ENCODE results near the gene MYL7. TPM values are rescaled to one million over a fixed set of nuclear protein-coding genes. Genes with fewer than 3 reads are reported as not detected.

Gene MYL7
- total RNA-seq, 1 experiment from 2014 or later, result not detected

- no peaks in the 10 kb centered on the region for H3K9me3 ChIP-seq (replicated peaks)
- no peaks in the 10 kb centered on the region for H3K36me3 ChIP-seq
- H3K27me3 ChIP-seq (replicated peaks), result no peaks in the 10 kb centered on the region
- H3K4me1 ChIP-seq (replicated peaks), result peaks cover 19% of the 10 kb centered on the region
- H3K4me3 ChIP-seq, result no peak within 1 kb of the TSS
- no peak for DNase-seq (ENCODE audit: low read depth in 1 of 2, low spot score in 2 of 2)
- H3K27ac ChIP-seq, result no peak within 1 kb of the TSS
Observed at GRCh38 chr7:44103923-44104859, 36.9 kb downstream of the MYL7 start, which contains the start of gene AEBP1. TSS of gene AEBP1 (plus strand) at chr7:44104345. CDS start at chr7:44104666, 321 bp downstream.

DNA sequence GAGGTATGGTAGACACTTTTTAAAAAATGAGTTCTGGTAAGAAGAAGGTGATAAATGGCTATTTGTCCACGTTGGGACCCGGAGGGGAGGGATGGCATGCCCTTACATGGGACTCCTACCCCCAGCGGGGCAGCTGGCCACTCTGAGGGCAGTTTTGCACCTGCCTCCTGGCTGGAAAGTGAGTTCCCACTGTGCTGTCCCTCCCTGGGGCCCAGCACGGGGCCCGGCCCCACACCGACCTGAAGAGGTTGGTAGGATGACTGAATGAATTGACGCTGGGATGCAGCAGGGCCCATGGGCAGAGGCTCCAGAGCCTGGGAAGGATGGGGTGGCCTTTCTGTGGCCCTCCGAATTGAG is 37.6 kb downstream of the MYL7 start:
- H3K4me3 ChIP-seq, result no peak overlapping the region
- DNase-seq (ENCODE audit: low read depth in 1 of 2, low spot score in 2 of 2), result no peak
- H3K4me1 ChIP-seq (replicated peaks), result peaks cover 19% of the 10 kb centered on the region
- H3K27ac ChIP-seq, result no peak overlapping the region
- H3K9me3 ChIP-seq (replicated peaks), result no peaks in the 10 kb centered on the region
- no peaks in the 10 kb centered on the region for H3K36me3 ChIP-seq
- H3K27me3 ChIP-seq (replicated peaks), result no peaks in the 10 kb centered on the region

DNA sequence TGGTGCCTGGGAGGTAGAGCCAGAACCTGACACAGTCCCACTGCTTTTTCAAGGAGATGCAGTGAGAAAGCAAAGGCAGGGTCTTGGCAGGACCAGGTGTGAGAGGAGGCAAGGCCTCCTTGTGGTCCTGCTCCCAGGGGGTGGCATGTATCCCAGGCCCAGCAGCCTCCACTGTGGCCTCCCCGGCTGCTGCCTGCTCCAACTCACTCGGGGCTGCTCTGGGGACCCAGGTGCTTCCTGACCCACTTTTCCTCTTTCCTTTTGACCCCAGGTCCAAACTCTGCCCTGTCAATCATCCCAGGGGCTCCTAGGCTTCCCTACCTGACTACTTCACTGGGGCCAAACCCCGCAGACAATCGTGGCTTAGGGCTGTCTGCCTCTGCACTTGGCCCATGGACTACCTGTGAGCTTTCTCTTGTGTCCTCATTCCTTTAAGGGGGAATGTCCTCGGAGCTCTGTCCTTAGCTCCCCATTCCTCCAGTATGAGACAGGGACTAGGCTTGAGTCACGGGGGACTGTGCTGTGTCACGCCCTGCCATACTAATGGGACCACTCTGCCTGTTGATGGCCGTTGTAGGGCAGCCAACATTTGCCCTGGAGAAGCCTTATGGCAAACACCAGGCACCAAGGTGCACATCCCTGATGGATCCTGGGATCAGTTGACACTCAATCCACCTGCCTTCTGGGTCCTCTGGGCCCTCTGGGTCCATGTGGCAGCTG is 38.1 kb downstream of the MYL7 start:
- Histone ChIP-seq H3K27ac (no peak overlapping the region), H3K36me3 (no peaks in the 10 kb centered on the region), H3K4me3 (no peak overlapping the region), H3K9me3 (replicated peaks) (no peaks in the 10 kb centered on the region), H3K27me3 (replicated peaks) (no peaks in the 10 kb centered on the region), H3K4me1 (replicated peaks) (peaks cover 19% of the 10 kb centered on the region)
- DNase-seq (ENCODE audit: low read depth in 1 of 2, low spot score in 2 of 2), result no peak

DNA sequence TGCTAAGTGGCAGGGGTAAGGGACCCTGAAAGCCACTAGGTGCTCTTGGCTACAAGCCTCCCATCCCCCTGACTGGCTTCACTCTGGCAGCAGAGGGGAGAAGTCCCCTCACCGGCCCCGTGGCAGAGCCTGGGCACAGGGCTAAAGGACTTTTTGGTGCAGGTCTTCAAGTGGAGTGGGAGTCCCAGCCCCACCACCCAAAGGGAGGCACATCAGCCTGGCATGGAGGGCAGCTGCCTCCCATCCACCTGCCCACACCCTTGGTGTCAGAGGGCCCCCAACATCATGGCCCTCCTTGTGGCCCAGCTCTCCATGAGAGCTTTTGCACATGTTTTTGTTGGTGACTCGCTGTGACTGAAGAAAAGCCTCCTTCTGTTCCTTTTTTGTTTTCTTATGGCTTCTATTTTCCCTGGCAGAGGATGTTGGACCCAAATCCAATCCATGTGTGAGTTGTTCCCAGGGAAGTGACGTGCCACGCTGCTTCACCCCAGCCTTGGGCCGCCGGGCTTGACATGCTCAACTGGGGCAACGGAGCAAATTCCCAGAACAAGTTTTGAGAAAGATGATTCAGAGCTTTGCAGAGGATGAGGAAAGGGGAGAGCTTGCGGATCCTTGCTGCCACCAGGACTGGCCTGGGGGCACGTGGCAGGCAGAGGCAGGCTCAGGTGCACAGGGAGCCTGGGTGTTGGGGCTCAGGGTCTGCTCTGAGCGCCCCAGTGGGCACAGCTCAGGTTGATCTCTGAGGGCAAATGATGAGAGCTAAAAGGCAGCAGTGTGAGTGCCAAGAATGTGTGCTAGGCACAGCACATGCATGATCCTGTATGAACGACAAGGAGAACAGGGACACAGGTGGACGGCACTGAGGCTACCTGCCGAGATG is 38.9 kb downstream of the MYL7 start:
- DNase-seq (ENCODE audit: low read depth in 1 of 2, low spot score in 2 of 2), result no peak
- H3K27ac ChIP-seq, result no peak overlapping the region

GRCh38 chr7:44101303-44101965 is 39.7 kb downstream of the MYL7 start:
- Histone ChIP-seq H3K9me3 (replicated peaks) (no peaks in the 10 kb centered on the region), H3K4me1 (replicated peaks) (peaks cover 19% of the 10 kb centered on the region), H3K27me3 (replicated peaks) (no peaks in the 10 kb centered on the region), H3K27ac (no peak overlapping the region), H3K36me3 (no peaks in the 10 kb centered on the region), H3K4me3 (no peak overlapping the region)
- no peak for DNase-seq (ENCODE audit: low read depth in 1 of 2, low spot score in 2 of 2)

More for the DNA sequence above, 38.9 kb downstream of the MYL7 start:
- H3K9me3 ChIP-seq (replicated peaks), result no peaks in the 10 kb centered on the region
- H3K4me1 ChIP-seq (replicated peaks), result peaks cover 19% of the 10 kb centered on the region
- H3K4me3 ChIP-seq, result no peak overlapping the region
- H3K27me3 ChIP-seq (replicated peaks), result no peaks in the 10 kb centered on the region
- no peaks in the 10 kb centered on the region for H3K36me3 ChIP-seq

DNA sequence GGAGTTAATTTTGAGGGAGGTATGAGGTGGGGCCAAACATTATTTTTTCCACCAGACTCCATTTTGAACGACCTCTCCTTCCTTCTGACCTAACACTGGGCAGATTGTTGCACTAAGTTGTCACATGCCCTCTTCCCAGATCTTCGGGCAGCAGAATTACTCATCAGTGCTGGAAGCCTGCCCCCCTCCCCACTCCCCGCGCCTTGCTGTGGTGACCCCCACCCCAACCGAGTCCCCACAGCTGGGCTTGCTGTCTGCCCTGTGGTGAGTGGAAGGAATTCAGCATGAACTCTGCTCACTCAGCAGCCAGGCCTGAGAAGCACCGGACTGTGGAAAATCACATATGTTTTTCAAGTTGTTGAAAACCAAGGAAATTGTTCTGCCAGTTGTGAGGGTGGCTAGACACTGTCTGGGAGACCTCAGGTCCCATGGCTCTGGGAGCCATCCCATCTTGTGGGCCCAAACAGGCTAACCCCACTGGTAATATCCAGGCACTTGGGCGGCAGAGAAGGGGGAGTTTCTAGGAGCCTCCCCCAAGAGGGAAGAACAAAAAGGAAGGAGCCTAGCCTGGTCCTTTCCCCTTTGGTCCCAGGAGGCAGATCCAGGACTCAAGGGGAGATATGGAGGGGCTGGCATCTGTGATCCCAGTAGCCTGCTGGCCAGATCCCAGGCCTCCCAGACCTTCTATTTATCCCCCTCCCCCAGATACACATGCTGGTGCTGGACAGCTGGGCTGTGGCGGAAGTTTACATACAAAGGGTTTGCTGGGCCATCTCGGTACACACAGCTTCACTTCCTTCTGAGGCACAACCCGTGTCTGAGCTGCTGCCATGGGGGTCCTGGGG is 40.5 kb downstream of the MYL7 start:
- Histone ChIP-seq H3K27ac (0 out of 2 replicates have a peak overlapping the region, but pooled peaks have one; percentile 28), H3K4me1 (replicated peaks) (peaks cover 18% of the 10 kb centered on the region), H3K4me3 (no peak overlapping the region), H3K27me3 (replicated peaks) (no peaks in the 10 kb centered on the region), H3K36me3 (no peaks in the 10 kb centered on the region), H3K9me3 (replicated peaks) (no peaks in the 10 kb centered on the region)
- DNase-seq (ENCODE audit: low read depth in 1 of 2, low spot score in 2 of 2), result no peak

- Histone ChIP-seq H3K27ac (no peak overlapping the region), H3K36me3 (no peaks in the 10 kb centered on the region), H3K27me3 (replicated peaks) (no peaks in the 10 kb centered on the region), H3K9me3 (replicated peaks) (no peaks in the 10 kb centered on the region), H3K4me3 (no peak overlapping the region), H3K4me1 (replicated peaks) (peaks cover 9% of the 10 kb centered on the region)
- DNase-seq (ENCODE audit: low read depth in 1 of 2, low spot score in 2 of 2), result no peak
Observed at GRCh38 chr7:44099669-44100068, 41.5 kb downstream of the MYL7 start.

DNA sequence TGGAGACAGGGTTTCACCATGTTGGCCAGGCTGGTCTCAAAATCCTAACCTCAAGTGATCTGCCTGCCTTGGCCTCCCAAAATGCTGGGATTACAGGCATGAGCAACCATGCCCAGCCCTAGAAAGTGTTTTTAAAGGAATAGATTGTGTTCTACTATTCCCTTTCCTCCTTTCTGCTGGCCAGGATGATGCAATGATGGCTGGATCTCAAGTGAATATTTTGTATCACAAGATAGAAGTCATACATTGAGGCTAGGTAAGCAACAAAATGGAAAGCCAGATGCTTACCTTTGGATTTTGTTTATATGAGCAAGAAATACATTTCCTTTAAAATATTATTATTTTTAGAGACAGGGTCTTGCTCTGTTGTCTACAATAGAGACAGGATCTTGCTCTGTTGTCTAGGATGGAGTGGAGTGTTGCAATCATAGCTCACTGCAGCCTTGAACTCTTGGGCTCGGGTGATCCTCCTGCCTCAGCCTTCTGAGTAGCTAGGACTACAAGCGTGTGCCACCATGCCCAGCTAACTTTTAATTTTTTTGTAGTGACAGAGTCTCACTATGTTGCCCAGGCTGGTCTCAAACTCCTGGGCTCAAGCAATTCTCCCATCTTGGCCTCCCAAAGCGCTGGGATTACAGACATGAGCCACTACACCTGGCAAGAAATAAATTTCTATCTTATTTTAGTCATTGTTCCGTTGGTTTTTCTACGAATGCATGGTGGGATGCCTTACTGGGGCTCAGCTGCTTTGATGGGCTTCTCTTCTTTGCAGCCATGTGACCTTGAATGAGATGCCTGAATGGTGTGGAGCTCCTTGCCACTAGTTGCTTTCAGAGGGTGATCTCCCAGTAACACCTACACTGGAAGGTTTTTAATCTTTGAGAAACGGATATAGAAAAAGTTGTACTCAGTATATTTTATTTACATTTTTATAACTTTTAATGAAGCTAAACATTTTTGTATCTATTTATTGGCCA is 42.8 kb downstream of the MYL7 start:
- H3K27me3 ChIP-seq (replicated peaks), result no peaks in the 10 kb centered on the region
- H3K4me3 ChIP-seq, result no peak overlapping the region
- no peak overlapping the region for H3K27ac ChIP-seq
- H3K36me3 ChIP-seq, result no peaks in the 10 kb centered on the region
- no peaks in the 10 kb centered on the region for H3K9me3 ChIP-seq (replicated peaks)
- H3K4me1 ChIP-seq (replicated peaks), result peaks cover 9% of the 10 kb centered on the region
- no peak for DNase-seq (ENCODE audit: low read depth in 1 of 2, low spot score in 2 of 2)

DNA sequence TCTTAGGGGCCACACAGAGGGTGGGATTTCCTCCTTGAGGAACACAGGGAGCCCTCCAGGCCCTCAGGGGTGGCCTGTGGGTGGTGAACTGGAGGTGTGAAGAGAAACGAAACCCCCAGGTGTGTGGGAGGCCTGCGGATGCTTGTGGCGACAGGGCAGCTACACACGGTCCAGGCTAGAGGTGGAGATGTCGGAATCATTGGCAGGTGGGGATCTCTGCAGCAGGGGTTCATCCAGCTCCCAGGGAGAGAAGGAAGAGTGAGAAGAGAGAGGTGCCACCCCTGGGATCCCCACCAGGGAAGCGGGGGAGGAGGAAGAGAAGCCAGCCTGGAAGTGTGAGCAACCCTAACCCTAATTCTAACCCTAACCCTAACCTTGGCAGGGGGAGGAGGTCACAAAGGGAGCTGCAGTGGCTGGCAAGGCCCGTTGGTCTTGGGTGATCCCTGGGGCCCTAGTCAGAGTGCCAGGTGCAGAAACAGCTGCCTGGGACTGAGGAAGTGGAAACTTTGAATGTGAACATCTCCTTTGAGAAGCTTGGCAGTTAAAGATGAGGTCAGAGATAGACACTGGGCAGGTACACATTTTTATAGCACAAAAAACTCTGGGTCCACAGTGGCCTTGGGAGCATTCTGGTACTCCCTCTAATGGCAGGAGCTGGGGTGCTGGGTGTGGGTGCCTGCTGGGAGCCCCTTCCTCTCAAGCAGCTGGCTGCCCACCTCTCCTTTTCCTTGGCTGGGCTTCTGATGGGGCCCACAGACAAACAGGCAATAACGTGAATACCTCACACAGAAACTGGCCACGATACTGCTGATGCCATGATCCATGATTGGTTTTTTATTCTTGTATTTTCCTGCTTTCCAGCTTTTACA is 43.8 kb downstream of the MYL7 start:
- no peak for DNase-seq (ENCODE audit: low read depth in 1 of 2, low spot score in 2 of 2)
- H3K27me3 ChIP-seq (replicated peaks), result no peaks in the 10 kb centered on the region
- H3K4me1 ChIP-seq (replicated peaks), result peaks cover 9% of the 10 kb centered on the region
- no peak overlapping the region for H3K4me3 ChIP-seq
- no peaks in the 10 kb centered on the region for H3K9me3 ChIP-seq (replicated peaks)
- H3K36me3 ChIP-seq, result no peaks in the 10 kb centered on the region
- H3K27ac ChIP-seq, result no peak overlapping the region

DNA sequence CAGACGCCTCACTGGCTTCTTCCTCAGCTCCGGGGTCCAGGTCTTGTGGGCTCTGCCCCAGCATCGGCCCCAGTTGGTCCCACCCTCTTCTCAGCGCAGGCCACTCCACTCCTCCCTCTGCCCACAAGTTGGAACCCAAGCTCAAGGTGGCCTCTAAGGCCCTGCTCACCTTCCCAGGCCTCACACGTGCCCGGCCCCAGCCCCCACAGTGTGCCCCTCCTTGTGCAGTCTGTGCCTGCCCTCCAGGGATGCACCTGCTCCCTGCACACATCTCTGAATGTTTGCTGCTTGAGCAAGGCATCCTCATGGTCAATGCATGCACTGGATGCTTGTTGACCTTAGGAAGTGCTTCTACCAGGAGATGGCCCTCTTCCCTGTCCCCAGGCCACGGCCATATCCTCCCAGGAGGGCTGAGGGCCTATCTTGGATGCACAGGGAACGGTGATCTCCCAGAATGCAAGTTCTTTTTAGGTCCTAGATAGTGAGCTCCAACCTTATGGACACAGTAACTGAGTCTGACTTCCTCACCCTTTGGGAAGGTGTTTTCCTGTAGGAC is 44.7 kb downstream of the MYL7 start:
- Histone ChIP-seq H3K4me1 (replicated peaks) (peaks cover 9% of the 10 kb centered on the region), H3K27ac (no peak overlapping the region), H3K27me3 (replicated peaks) (no peaks in the 10 kb centered on the region), H3K36me3 (no peaks in the 10 kb centered on the region), H3K9me3 (replicated peaks) (no peaks in the 10 kb centered on the region), H3K4me3 (no peak overlapping the region)
- no peak for DNase-seq (ENCODE audit: low read depth in 1 of 2, low spot score in 2 of 2)

GRCh38 chr7:44095781-44096180 is 45.4 kb downstream of the MYL7 start:
- H3K27me3 ChIP-seq (replicated peaks), result no peaks in the 10 kb centered on the region
- H3K4me3 ChIP-seq, result no peak overlapping the region
- DNase-seq (ENCODE audit: low read depth in 1 of 2, low spot score in 2 of 2), result no peak
- no peaks in the 10 kb centered on the region for H3K9me3 ChIP-seq (replicated peaks)
- H3K36me3 ChIP-seq, result no peaks in the 10 kb centered on the region
- H3K4me1 ChIP-seq (replicated peaks), result peaks cover 8% of the 10 kb centered on the region
- H3K27ac ChIP-seq, result no peak overlapping the region
